HG03135 (cell line): Measurements from ENCODE around the gene JARID2.

ENCODE experiments used
- ATAC-seq: cut with Tn5 transposase; IDR thresholded peaks from one replicate; pipeline ENCODE4 v1.9.1; 2021; ENCODE audit warnings: mild to moderate bottlenecking, moderate library complexity; ENCODE audit not compliant: unreplicated experiment

Gene JARID2

DNA sequence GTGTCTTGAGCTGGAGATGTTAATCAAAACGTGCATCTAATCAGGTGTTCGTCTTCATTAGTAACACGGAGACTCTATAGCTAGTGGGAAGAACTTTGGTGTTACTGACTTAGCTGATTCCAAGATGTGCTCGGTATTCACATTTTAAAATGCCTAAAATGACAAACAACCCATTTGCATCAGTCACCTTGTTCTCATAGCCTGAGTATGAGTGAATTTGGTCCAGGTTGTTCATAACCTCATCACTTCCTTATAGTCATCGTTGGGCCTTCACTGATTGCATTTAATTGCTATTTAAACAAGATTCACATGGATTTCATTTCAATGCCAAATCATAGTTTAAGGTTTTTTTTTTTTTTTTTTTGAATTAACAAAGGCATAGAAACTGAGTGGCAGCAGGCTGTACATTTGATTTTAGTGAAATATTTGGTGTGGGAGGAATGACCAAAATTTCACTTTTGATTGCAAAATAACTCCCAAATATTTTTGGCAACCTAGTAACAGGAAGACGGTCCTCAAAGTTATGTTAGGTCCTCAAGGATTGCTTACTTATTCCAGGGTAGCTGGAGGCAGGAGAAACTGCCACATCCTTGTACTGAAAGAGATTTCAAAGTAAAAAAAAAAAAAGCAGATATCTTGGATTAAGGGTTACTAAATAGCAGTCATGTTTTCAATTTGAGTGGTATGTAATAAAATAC is 104.7 kb downstream of the JARID2 start:
- no peak for ATAC-seq

GRCh38 chr6:15351631-15352030 is 105.8 kb downstream of the JARID2 start:
- no peak for ATAC-seq

- ATAC-seq: no peak
These were observed 106.4 kb downstream of the JARID2 start for GRCh38 chr6:15352220-15352619.

GRCh38 chr6:15352845-15353244 is 107.0 kb downstream of the JARID2 start:
- ATAC-seq: no peak

DNA sequence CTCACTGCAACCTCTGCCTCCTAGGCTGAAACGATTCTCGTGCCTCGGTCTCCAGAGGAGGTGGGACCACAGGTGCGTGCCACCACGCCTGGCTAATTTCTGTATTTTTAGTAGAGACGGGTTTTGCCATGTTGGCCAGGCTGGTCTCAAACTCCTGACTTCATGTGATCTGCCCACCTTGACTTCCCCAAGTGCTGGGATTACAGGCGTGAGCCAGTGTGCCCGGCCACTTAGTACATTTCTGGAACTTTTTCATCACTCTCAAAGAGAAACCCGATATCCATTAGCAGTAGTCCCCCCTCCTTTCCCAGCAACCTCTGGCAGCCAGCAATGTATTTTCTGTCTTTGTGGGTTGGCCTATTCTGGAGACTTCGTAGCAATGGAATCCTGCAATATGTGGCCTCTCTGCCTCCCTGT is 109.8 kb downstream of the JARID2 start:
- ATAC-seq: no peak

DNA sequence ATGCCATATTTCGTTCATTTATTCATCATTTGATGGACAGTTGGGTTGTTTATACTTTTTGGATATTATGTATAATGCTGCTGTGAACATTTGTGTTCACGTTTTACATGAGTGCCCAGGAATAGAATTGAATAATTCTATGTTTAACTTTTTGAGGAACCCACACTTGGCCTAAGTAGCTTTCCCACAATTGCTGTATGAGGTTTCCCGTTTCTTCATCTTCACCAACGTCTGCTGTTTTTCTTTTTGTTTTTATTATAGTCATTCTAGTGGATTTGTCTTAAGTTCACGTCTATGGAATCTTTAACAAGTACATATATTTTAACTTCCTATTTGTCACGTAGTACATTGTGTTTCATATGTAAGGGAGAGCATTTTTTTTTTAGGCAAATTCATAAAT is 110.3 kb downstream of the JARID2 start:
- ATAC-seq: no peak

- ATAC-seq: no peak
These were observed 111.1 kb downstream of the JARID2 start for GRCh38 chr6:15356937-15357336.

GRCh38 chr6:15357782-15358181 is 111.9 kb downstream of the JARID2 start:
- no peak for ATAC-seq

- peak; percentile 46 for ATAC-seq
These were observed 112.9 kb downstream of the JARID2 start for GRCh38 chr6:15358579-15359327.

DNA sequence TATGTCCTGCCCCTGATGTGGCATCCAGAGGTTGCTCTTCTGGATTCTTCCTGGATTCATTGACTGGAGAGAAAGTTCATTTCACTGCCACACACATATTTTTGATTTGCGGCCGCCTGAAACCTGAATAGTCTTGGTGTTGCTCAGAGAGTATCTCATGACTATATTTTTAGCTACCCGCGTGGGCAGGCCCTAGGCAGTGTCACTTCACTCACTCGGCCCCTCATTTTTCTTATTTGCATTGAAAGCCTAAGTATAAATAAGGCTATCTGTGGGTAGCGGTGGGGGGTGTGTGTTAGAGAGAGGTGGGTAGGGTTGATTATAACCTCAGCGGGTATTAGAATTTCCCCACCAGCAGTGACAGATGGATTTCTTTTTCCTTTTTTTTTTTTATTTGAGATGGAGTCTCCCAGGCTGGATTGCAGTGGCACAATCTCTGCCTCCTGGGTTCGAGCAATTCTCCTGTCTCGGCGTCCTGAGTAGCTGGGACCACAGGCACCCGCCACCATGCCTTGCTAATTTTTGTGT is 113.5 kb downstream of the JARID2 start:
- peak; percentile 53 for ATAC-seq

GRCh38 chr6:15360300-15360699 is 114.4 kb downstream of the JARID2 start:
- no peak for ATAC-seq

GRCh38 chr6:15361197-15361596 is 115.3 kb downstream of the JARID2 start:
- ATAC-seq: no peak

DNA sequence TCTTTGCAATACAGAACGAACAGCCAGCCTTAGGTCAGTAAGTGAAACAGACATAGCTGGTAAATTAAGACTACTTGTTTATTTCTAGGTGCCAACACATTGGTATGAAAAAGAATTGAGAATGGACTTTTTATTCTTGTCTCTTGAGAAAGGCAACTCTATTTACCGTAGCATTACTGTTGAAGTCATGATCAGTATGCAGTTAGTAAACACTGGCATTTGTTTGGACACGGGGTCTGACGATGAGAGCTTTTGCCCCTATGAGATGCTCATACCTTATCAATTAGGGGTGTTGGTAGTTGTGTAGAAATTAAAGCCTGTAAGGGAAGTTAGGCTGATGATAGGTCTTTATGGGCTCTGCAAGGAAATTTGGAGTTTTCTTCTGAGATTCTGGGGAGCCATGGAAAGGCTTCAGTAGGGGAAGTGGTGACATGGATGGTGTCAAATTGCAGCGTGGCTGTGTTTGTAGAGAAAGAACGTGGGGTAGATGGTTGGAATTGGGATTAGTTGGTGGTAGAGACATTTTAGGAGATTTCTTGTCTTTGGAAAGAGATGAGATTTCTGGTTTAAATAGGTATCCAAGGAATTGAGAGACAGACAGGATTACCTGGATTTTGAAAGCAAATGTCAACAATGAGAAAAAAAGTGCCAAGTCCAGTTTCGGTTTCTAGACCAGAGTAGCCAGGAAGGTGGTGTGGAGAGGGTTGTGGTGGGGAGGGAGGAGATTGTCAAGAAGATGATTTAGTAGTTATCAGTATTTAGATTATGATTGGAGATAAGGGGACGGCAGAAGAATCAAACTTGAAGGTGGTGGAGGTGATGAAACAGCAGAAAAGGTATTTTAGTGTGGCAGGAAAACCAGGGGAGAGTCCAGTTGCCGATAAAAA is 116.6 kb downstream of the JARID2 start:
- no peak for ATAC-seq

DNA sequence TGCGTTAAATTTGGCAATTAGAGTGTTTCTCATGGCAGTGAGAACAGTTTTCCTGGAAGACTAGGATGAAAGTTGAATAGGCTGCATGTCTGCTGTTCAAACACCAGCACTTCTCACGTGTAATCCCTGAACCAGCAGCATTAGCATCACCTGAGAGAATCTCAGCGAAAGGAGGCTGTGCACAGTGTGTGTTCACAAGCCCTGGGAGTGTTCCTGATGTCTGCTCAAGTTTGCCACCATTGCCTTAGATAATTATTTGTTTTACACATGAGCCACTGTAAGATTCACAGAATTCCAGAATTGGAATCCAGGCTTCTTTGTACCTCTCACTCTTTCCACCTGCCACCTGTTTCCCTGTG is 117.3 kb downstream of the JARID2 start:
- ATAC-seq: no peak

DNA sequence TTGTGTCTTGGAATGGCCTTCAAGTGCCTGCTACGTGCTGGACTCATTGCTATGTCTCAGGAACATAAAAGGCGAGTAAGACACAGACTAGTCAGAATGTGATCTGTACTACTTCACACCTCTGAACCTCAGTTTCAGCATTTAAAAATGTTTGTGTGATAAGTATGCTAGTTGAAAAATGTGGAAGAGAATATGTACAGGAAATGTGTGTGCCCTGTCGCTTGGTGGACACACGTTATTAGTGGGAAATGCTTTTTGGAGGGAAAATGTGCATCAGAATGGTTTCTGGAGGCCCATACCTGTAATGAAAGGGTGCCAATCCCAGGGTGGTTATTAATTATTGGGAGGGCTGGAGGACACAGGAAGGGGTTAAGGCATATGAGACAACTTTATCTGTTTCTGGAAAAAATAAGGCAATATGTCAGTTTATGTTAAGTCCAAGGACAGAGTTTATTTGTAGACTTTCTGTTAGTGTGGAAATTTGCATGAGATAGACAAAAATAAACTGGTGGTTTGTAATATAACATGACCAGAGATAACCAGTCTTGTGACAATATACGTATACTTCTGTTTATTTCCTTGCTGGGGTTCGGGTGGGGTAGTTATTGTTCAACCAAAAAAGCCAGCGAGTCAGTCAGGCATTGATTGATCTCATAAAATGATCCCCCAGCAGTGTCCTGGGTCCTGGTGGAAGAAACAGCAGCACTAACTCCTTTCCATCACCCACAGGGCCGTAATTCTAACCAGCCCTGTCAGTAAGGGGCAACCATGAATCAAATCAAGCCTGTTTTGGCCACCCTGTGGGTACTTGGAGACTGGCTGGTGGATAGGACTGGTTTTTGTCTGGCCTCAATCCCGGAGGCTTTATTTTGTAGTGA is 117.9 kb downstream of the JARID2 start:
- peak; percentile 48 for ATAC-seq

- no peak for ATAC-seq
These were observed 118.7 kb downstream of the JARID2 start for GRCh38 chr6:15364401-15365037.

DNA sequence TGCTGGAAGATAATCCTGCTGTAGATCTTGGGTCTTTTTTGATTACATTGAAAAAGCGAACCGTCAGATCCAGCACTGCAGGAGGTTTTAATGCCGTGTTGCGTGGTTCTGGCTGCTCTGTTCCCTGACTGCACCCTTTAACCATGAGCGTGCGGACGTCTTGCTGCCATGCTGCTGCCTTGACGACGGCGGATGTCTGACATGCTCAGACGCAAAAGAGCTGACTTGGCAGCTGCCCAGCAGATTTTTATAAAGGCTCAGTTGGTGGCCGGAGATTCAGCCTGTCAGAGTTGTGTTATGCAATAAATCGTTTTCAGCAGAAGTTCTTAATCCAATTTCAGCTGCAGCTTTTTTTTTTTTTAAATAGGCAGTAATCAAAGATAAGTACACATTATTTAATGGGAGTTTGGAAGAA is 119.4 kb downstream of the JARID2 start:
- no peak for ATAC-seq

DNA sequence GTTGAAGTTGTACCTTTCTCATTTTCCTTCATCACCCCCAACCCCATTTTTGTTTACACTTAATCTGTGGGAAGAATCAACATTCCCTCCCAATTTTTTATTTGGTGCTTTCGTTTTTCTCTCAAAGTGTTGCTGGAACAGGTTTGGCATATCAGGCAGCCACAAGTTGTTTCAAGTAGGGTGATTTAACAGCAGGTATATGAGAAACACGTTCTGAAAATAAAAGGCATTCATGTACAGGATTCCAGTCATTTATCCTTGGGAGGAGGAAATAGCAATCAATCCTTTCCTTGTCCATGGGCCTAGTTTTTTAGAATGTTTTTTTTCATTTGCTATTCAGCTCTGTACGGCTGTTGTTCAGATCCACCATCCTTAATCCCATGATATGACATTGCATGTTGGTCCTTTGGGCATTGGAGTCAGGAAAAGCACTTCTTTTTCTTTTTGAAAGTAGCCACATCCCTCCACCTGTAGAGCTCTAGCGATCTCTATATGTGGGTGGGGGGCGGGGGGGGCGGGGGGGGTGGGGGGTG is 120.2 kb downstream of the JARID2 start:
- no peak for ATAC-seq

GRCh38 chr6:15366879-15367278 is 121.0 kb downstream of the JARID2 start:
- ATAC-seq: no peak

DNA sequence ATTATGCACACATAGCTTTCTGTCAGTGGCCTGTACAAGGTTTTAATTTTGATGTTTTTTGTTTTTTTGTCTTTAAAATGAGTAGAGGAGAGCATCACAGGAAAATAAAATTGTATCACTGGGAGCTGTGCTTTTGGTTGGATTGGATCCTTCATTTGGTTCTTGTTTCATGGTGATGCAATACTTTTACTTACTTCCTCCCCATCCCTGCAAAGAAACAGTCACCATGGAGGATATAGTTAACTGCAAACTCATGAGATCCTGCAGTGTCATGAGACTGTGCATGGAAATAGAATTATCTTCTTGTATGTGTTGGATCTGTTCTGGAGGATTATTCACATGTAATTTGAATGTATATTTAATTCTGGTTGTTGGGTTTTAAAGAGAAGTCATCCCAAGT is 122.3 kb downstream of the JARID2 start:
- no peak for ATAC-seq
